GM12878 (cell line): ENCODE results near the gene KIFAP3. TPM values are rescaled to one million over a fixed set of nuclear protein-coding genes. Genes with fewer than 3 reads are reported as not detected.

Experiments
- ATAC-seq: fragments of 200-7000 bp; cut with Tn5 transposase; 3 replicates; pipeline ENCODE4 v1.9.1; 2020; ENCODE audit warnings: mild to moderate bottlenecking, moderate library complexity
- BruUV-seq: library from RNA; stranded (reverse); fragments of 400-500 nt; replicated peaks from 2 replicates; lab custom pipeline; 2021; lab: Mats Ljungman, UMichigan
- CTCF ChIA-PET: fragments of 300-600 bp; sonication (Branson Sonifier 250); formaldehyde crosslinking; extraction: SDS; loops from one replicate; lab custom pipeline; 2021; ENCODE audit warnings: inconsistent platforms; lab: Yijun Ruan, JAX
- POLR2A ChIA-PET: fragments of 350-600 bp; formaldehyde crosslinking; extraction: SDS; loops from one replicate; lab custom pipeline; 2021; ENCODE audit warnings: inconsistent platforms; lab: Charles Lee
- RAD21 ChIA-PET: fragments of 300-600 bp; sonication (Branson Sonifier 250); formaldehyde crosslinking; loops from one replicate; lab custom pipeline; 2023; ENCODE audit warnings: antibody characterized with exemption; ENCODE audit not compliant: unreplicated experiment; lab: Charles Lee
- SMC1A ChIA-PET: fragments of 300-600 bp; sonication (Branson Sonifier 250); formaldehyde crosslinking; loops from one replicate; lab custom pipeline; 2023; ENCODE audit not compliant: unreplicated experiment, uncharacterized antibody; lab: Charles Lee
- DNase-seq: peaks from one replicate; pipeline ENCODE4 v3.0.0-alpha.2; 2011; ENCODE audit warnings: low read depth, low spot score
- FAIRE-seq: peaks from 3 replicates; lab custom pipeline; 2011; peaks lifted over from hg19 to GRCh38; lab: Jason Lieb, UNC
- H2AFZ ChIP-seq: 2 replicates; pipeline ENCODE4 v1.6.0; 2011; ENCODE audit warnings: low read depth, low read length, control low read depth; ENCODE audit not compliant: control insufficient read depth
- H3K27ac ChIP-seq: 2 replicates; pipeline ENCODE4 v1.5.1; 2011; ENCODE audit warnings: control low read depth; ENCODE audit not compliant: control insufficient read depth, insufficient read depth
- H3K27me3 ChIP-seq, 2 experiments: replicated peaks in 1 of 2; 2 replicates each; pipeline versions ENCODE4 v1.6.0 to v1.6.1; 2011; ENCODE audit warnings: low read length in 1 of 2; ENCODE audit not compliant: control insufficient read depth in 2 of 2, insufficient read depth in 2 of 2
- H3K36me3 ChIP-seq, 2 experiments: 2 replicates each; pipeline ENCODE4 v1.5.1; 2011; ENCODE audit warnings: low read length in 1 of 2; ENCODE audit not compliant: control insufficient read depth in 2 of 2, insufficient read depth in 2 of 2
- H3K4me1 ChIP-seq: 2 replicates; pipeline ENCODE4 v1.6.1; 2011; ENCODE audit warnings: mild to moderate bottlenecking, low read length, moderate library complexity, mixed read lengths; ENCODE audit not compliant: control insufficient read depth, insufficient read depth
- H3K4me2 ChIP-seq: 2 replicates; pipeline ENCODE4 v1.6.0; 2011; ENCODE audit warnings: control low read depth; ENCODE audit not compliant: control insufficient read depth, insufficient read depth
- H3K4me3 ChIP-seq: fragments of 200-600 bp; sonication (generic); 2 replicates; pipeline ENCODE4 v1.5.1; 2016
- H3K79me2 ChIP-seq: 2 replicates; pipeline ENCODE4 v1.6.0; 2011; ENCODE audit warnings: low read length; ENCODE audit not compliant: control insufficient read depth, insufficient read depth
- H3K9ac ChIP-seq: 2 replicates; pipeline ENCODE4 v1.8.0; 2011; ENCODE audit warnings: low read length, control low read depth, mixed read lengths; ENCODE audit not compliant: control insufficient read depth, insufficient read depth
- H3K9me3 ChIP-seq: replicated peaks from 3 replicates; pipeline ENCODE4 v1.5.1; 2011; ENCODE audit warnings: mild to moderate bottlenecking, low read length; ENCODE audit not compliant: control insufficient read depth, insufficient read depth
- H4K20me1 ChIP-seq: 2 replicates; pipeline ENCODE4 v1.6.0; 2011; ENCODE audit not compliant: control insufficient read depth, insufficient read depth
- CBX5 ChIP-seq: sonication (generic); IDR thresholded peaks from 2 replicates; pipeline ENCODE4 v1.6.1; 2016; ENCODE audit warnings: low read depth, moderate library complexity, mild to moderate bottlenecking, inconsistent platforms
- E2F4 ChIP-seq: IDR thresholded peaks from 2 replicates; pipeline ENCODE4 v1.6.1; 2012; ENCODE audit warnings: low read depth, low read length, improper control_type of control experiment
- POLR2A ChIP-seq: IDR thresholded peaks from 2 replicates; pipeline ENCODE4 v1.6.1; 2011; ENCODE audit warnings: low read depth, mild to moderate bottlenecking, low read length
- SRF ChIP-seq, 2 experiments: IDR thresholded peaks; 2 replicates each; pipeline ENCODE4 v1.6.1; 2011; ENCODE audit warnings: low read depth in 2 of 2, low read length in 2 of 2, mild to moderate bottlenecking in 1 of 2, moderate library complexity in 1 of 2
- SUZ12 ChIP-seq: fragments of 200-600 bp; sonication (generic); IDR thresholded peaks from one replicate; pipeline ENCODE4 v1.6.1; 2018; ENCODE audit warnings: antibody characterized with exemption, mild to moderate bottlenecking; ENCODE audit not compliant: unreplicated experiment
- ZZZ3 ChIP-seq: IDR thresholded peaks from 2 replicates; pipeline ENCODE4 v1.6.1; 2011; ENCODE audit warnings: low read depth; ENCODE audit not compliant: control insufficient read depth, insufficient read length
- WGBS: methylation state at CpG from one replicate; pipeline ENCODE4 v1.1.6; 2016; ENCODE audit warnings: low lambda C conversion rate; ENCODE audit not compliant: insufficient replicate concordance, insufficient coverage; ENCODE audit errors: missing lambda C conversion rate; 5-methylcytosine and 5-hydroxymethylcytosine counted together
- in situ Hi-C: fragments of 300-500 bp; cut with MboI; formaldehyde crosslinking; loops from 9 replicates; pipeline ENCODE4 v1.14.3; 2018; ENCODE audit warnings: mixed read lengths
- intact Hi-C: fragments of 100-400 bp; cut with micrococcal nuclease; formaldehyde crosslinking; loops from one replicate; pipeline ENCODE4 v1.14.2; 2022; ENCODE audit not compliant: unreplicated experiment
- polyA plus RNA-seq, 11 experiments: library from polyadenylated mRNA; depleted of rRNA in 4 of 11; unstranded in 6 of 11; stranded (reverse) in 5 of 11; fragments of >200 nt; fragmentation: Nextera tagmentation in 4 of 11; fragmentation: Illumina TruSeq in 1 of 11; extraction: Ambion mirVana in 4 of 11; extraction: Trizol in 1 of 11; gene quantifications; 1 replicate in 1 of 11; 2 replicates in 10 of 11; pipeline versions ENCODE4 v1.2.1 to v1.2.3, GENCODE V29; 2011 to 2016; ENCODE audit warnings: inconsistent platforms in 2 of 11, missing spikeins in 2 of 11, low read depth in 1 of 11
- total RNA-seq, 4 experiments: library from RNA; depleted of rRNA in 3 of 4; stranded (reverse); fragments of >200 nt in 3 of 4; fragmentation: Illumina TruSeq in 1 of 4; extraction: Trizol in 1 of 4; gene quantifications; 2 replicates each; pipeline versions ENCODE4 v1.2.1 to v1.2.3, GENCODE V29; 2013 to 2021

KIFAP3 gene
- total and polyA plus RNA-seq, 10 of the 15 experiments (the other 5 are each of a cell fraction or from before 2014, with no cell fraction given) = 13.7 to 100 (median 18.9) TPM

GRCh38 chr1:169915150-169915549 lies 159.3 kb downstream of the KIFAP3 start:
- in situ Hi-C loops = loop anchor here (5.0 kb wide), 1 partner anchor 617 kb away; the partner anchor contains the start of gene GORAB
- H3K9ac ChIP-seq = peak overlapping the region; percentile 71
- WGBS = 76% methylated on average over 15 of the region's 15 CpGs
- no peaks in the 10 kb centered on the region; the same call in none of the 2 replicates for H3K79me2 ChIP-seq
- H3K27me3 ChIP-seq = no peaks in the 10 kb centered on the region
- H3K27ac ChIP-seq = peak overlapping the region; percentile 78
- no peaks in the 10 kb centered on the region for H4K20me1 ChIP-seq
- no peak for DNase-seq
- peak; percentile 12 for ATAC-seq
- ChIA-PET RAD21 (interaction anchor here (0.6 to 6.9 kb wide), 15 partner anchors 9 to 776 kb away, joined by 3 to 104 read pairs (median 4); partner anchors contain the start of genes KIFAP3 and SCYL3), SMC1A (interaction anchor here (0.9 to 10.5 kb wide), 13 partner anchors 9 to 743 kb away, joined by 3 to 165 read pairs (median 5); partner anchors contain the start of gene SCYL3), POLR2A (interaction anchor here (1.1 to 7.3 kb wide), 4 partner anchors 8 to 29 kb away, joined by 3 to 104 read pairs (median 4); partner anchors contain the start of gene SCYL3), CTCF (interaction anchor here (1.1 to 4.9 kb wide), 4 partner anchors 10 to 155 kb away, joined by 3 to 26 read pairs (median 14); partner anchors contain the start of gene SCYL3)
- peak overlapping the region; percentile 28; the same call in 1 of the 2 replicates for H2AFZ ChIP-seq
- no peak for FAIRE-seq
- H3K9me3 ChIP-seq = no peaks in the 10 kb centered on the region; the same call in 2 of the 3 replicates
- intact Hi-C loops = loop anchor here (1.0 to 5.0 kb wide), 2 partner anchors 22 to 157 kb away; partner anchors contain the start of genes KIFAP3 and SCYL3
- H3K4me3 ChIP-seq = peak overlapping the region; percentile 61
- peak overlapping the region; percentile 52 for H3K4me2 ChIP-seq
- peaks cover 50% of the 10 kb centered on the region for H3K4me1 ChIP-seq
- no peaks in the 10 kb centered on the region; a peak in 1 of 4 replicates for H3K36me3 ChIP-seq
- TF ChIP-seq SUZ12 (no peak), CBX5 (no peak), POLR2A (0 out of 2 replicates have a peak, but pooled peaks have one; percentile 38), E2F4 (no peak), SRF (IDR thresholded peaks at IDR 0.05; ENCODE audit: low read depth in 2 of 2, low read length in 2 of 2) (no peak), ZZZ3 (no peak)
- TF ChIP-seq, all 136 proteins: peak for 1
- BruUV-seq = no TSS peak
